Glomerular visceral epithelial cell (primary cell): Measurements from ENCODE around the gene FRMD1.

Source experiments
- DNase-seq: peaks from one replicate; pipeline ENCODE4 v3.0.0-alpha.2; 2016; ENCODE audit errors: extremely low spot score

FRMD1 gene

DNA sequence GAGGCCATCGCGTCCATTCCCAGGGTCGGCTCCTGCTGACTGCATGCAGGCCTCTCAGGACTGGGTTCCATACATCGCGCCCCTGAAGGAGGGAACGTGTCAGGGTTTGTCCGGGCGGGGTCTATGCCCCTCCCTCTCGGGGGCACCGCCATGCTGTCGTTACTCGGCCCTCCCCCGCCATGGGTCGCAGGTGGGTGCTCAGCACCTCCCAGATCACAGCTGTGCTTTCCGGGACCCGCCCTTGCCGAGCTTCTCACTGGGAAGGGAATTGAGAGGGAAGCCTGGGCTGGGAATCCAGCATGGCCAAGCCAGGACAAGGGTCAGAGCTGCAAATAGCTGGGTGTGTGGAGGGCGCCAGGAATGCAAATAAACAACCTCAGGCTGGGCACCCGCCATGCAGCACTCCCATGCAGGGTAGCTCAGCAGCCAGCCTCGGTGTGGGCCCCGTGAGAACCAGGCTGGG lies at the start of gene FRMD1:
Gene FRMD1, minus strand, starts transcription at position 270 of the 463 bp plus-strand sequence. Its CDS starts 118 bp downstream, at position 152.
- no peak for DNase-seq

DNA sequence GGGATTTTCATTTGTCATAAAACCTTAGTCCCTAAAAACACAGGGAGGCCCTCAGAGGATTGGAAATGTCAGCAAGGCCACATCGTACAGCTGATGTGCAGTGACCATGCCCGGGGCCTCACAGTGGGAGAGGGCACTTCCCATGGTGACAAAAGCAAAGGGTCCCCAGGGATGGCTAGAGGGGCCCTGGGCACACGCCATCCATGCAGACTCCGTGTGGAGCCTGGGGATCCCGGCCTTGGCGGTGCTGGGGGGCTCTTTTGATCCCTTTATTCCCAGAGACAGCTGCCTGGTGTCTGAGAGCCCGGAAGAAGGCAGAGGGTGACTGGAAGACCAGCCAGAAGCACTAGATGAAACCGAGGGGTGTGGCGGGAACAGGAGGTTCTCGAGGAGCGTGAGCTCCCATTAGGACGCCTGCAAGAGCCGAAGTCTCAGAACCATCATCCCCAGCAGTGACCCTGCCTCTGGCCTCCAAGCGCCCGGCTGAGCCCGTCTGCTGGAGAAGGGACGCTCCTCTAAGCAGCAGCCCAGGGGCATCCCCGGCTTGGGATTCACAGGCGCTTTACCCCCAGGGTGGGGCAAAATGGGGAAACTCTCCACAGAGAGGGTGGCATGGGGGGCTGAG lies 49.1 kb upstream of the FRMD1 start:
- DNase-seq: no peak

- DNase-seq: no peak
Measured at GRCh38 chr6:168127384-168127868, 48.4 kb upstream of the FRMD1 start.

- DNase-seq: no peak
Measured at GRCh38 chr6:168126566-168127383, 47.8 kb upstream of the FRMD1 start.

GRCh38 chr6:168125429-168126001 lies 46.5 kb upstream of the FRMD1 start:
- DNase-seq: no peak

GRCh38 chr6:168124921-168125320 lies 45.9 kb upstream of the FRMD1 start:
- no peak for DNase-seq

DNA sequence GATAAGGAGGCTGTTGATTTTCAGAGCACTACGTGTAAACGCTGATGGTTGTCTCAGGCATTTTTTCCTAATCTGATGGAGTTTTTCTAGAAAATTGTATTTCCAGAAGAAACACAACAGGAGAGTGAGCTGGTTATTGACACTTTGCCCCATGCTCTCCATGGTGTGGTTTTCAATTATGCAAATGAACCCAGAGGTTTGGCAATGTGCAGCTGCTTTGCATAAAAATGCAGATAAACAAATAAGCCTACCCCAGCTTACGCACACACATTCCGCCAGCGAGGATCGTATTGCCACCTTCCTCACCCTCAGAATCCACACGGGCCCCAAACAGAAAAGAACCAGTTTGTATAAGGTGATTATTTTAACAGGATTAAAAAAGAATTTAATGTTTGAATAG lies 45.1 kb upstream of the FRMD1 start:
- DNase-seq: no peak

- DNase-seq: no peak
Measured at GRCh38 chr6:168123165-168123911, 44.3 kb upstream of the FRMD1 start.

DNA sequence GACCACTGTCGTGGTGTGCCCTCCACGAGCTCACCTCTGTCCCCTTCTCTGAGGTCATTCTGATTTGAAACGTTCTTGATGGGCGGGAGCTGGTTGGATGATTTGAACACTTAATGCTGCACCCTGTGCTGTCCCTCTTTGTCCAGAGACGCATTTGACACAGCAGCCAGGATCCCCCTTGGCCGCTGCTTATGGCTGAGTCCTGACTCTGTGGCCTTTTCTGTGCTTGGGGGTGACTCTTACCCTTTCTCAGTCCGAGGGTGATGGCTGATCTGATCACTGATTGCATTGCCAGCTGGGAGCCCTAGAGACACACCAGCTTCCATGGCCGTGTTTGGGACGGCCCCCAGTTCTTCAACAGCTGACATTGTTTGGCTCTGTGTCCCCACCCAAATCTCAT lies 43.5 kb upstream of the FRMD1 start:
- no peak for DNase-seq

- DNase-seq: no peak
Measured at GRCh38 chr6:168122011-168122410, 43.0 kb upstream of the FRMD1 start.

GRCh38 chr6:168121303-168121665 lies 42.3 kb upstream of the FRMD1 start:
- no peak for DNase-seq

DNA sequence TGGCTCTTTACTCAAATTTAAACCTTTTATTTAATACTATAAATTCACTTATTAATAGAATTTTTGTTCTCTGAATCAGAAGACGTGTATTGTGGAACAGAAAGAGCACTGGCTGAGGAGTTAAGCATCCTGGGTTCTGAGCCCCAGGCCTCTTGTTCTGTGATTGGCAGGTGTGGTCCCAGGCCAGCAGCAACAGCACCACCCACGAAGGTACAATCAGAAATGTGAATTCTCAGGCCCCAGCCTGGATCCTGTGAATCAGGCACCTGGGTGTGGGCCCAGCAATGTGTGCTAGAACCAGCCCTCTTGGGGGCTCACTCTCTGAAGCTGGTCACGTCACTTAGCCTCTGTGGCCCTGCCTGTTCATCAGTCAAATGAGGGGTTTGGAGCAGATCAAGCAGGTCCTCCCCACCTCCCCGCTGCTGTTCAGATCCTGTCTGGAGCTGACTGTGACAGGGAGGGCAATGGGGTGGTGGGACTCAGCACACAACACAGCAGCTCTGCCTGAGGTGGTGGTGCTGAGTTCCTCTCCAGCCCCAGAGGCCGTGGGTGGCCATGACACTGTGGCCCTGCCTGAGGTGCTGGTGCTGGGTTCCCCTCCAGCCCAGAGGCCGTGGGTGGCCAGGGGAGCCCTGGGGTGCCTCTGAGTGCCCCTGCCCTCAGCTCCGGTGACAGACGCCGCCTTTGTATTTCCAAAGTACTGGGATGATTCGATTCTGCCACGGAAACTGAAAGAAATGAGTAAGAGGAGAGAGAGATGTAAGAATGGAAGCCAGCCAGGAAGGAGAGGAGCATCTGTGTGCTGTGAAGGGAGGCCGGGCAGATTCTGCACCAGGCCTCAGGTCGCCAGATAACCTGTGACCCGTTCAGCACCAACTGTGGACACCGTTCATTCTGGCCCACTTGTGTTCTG lies 41.6 kb upstream of the FRMD1 start:
- DNase-seq: no peak

DNA sequence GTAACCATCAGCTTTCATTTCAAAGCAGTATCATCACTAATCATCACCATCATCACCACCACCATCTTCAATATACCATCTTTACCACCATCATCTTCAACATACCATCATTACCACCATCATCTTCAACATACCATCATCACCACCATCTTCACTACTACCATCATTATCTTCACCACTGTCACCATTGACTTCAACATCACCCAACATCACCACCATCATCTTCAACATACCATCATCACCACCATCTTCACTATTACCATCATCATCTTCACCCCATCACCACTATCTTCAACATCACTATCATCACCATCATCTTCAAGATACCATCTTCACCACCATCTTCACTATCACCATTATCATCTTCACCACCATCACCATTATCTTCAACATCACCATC lies 40.5 kb upstream of the FRMD1 start:
- DNase-seq: no peak

DNA sequence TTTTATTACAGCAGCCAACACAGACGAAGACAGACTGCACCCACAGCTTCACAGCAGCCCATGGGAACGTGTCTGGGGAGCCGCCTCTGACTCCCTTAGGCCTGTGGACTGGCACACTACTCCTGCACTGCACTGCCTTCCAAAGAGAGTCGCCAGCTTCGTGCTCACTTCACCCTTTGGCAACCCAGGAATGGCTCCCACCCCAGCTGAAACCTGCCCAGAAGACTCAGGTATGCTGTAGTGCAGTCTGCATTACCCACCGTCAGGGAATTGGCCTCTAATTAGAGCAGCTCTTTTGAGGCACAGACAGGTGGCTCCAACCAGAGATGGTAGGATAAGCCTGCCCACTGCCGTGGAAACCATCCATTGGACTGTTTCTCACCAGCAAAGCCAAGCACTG lies 39.9 kb upstream of the FRMD1 start:
- no peak for DNase-seq

DNA sequence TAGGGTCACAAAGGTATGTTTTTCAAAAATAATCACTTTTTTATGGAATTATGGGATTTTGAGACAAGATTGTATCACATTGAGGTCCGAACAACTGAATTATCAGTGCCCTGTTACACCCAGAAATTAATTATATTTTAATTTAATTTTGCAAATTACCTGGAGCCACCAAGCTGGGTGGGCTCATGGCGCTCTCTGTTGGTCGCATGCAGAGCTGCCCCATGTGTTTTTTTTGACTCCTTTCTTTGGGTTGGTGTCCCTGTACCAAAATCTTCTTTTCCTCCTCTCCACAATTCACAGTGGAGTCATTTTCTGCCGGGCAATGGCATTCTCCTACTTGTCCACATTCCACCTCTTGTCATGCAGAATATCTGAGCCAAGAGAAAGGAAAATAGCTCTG lies 38.9 kb upstream of the FRMD1 start:
- DNase-seq: no peak

GRCh38 chr6:168116975-168117899 lies 38.2 kb upstream of the FRMD1 start:
- DNase-seq: no peak

DNA sequence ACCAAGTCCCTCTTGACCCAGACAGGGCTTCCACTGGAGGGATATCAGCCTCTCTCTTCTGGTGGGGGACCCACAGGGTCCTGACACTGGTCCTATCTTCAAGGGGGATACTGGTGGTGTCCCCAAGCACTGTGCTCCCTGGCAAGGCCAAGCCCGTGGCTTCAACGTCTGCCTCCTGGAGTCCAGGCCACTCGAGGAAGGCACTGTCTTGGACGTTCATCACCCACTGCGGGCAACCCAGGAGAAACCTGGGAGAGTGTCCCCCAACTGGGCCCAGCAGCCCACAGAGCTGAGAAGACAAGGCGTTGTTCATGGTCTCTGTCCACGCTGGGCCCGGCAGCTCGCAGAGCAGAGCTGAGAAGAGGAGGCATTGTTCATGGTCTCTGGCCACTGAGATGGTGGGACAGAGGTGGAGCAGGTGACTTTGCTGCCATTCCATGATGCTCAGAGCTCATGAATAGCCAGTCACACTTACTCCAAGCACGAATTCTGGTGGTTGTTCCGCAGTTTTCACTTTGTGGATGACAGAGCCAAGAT lies 37.5 kb upstream of the FRMD1 start:
- no peak for DNase-seq

- no peak for DNase-seq
Measured at GRCh38 chr6:168115748-168116437, 36.9 kb upstream of the FRMD1 start.

DNA sequence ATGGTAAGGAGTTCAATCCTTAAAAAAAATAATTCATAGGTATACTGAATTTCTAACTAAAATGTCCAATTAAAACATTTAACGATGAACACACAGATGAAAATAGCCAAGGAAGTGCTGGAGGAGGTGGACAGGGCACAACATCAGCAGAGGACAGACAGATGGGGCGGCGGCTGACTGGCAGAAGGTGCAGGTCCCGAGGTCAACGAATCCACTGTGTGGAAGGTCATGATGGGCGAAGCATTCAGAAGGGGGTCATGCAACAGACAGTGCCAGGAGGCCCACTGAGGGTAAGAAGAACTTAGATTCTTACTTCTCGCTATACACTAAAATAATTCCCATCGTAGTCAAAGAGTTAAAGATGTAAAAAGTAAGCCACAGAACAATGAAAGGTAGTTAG lies 34.2 kb upstream of the FRMD1 start:
- no peak for DNase-seq
